HEK293 (cell line): ENCODE results near the gene ANKRD13D.

Source experiments
- CTCF ChIA-PET: fragments of 350-600 bp; formaldehyde crosslinking; extraction: SDS; loops from one replicate; lab custom pipeline; 2021; ENCODE audit warnings: antibody characterized with exemption; lab: Yijun Ruan, JAX
- POLR2A ChIA-PET: fragments of 300-600 bp; formaldehyde crosslinking; extraction: SDS; loops from one replicate; lab custom pipeline; 2020; ENCODE audit warnings: antibody characterized with exemption, inconsistent platforms; lab: Yijun Ruan, JAX
- H3K27ac ChIP-seq: fragments of 200-500 bp; sonication (Bioruptor generic); 2 replicates; pipeline ENCODE4 v1.5.1; 2014; ENCODE audit warnings: low read depth, low read length, control low read depth, inconsistent platforms; ENCODE audit errors: extremely low read depth
- H3K36me3 ChIP-seq, 2 experiments: fragments of 200-500 bp in 1 of 2; sonication (Bioruptor generic) in 1 of 2; 1 replicate in 1 of 2; 2 replicates in 1 of 2; pipeline ENCODE4 v1.5.1; 2014 to 2017; ENCODE audit warnings: inconsistent platforms in 2 of 2, low read length in 2 of 2; ENCODE audit not compliant: control insufficient read depth in 2 of 2, insufficient read depth in 1 of 2
- H3K4me1 ChIP-seq: fragments of 200-500 bp; sonication (Bioruptor generic); 2 replicates; pipeline ENCODE4 v1.5.1; 2014; ENCODE audit warnings: mild to moderate bottlenecking, low read length, inconsistent platforms; ENCODE audit not compliant: control insufficient read depth, insufficient read depth
- H3K4me3 ChIP-seq: 2 replicates; pipeline ENCODE4 v1.5.1; 2011; ENCODE audit warnings: low read depth, mild to moderate bottlenecking, control low read depth, low read length, moderate library complexity
- H3K9me3 ChIP-seq: fragments of 200-500 bp; sonication (Bioruptor generic); 2 replicates; pipeline ENCODE4 v1.5.1; 2014; ENCODE audit warnings: low read depth, low read length, inconsistent platforms; ENCODE audit not compliant: control insufficient read depth, insufficient read depth
- EGR2 ChIP-seq: fragments of 450-650 bp; formaldehyde crosslinking; IDR thresholded peaks from 2 replicates; pipeline ENCODE4 v1.5.1; 2016; ENCODE audit warnings: low read depth, missing biosample characterization, missing genetic modification characterization
- GFI1B ChIP-seq: fragments of 450-650 bp; formaldehyde crosslinking; IDR thresholded peaks from 2 replicates; pipeline ENCODE4 v1.5.1; 2016; ENCODE audit warnings: missing biosample characterization, missing genetic modification characterization
- IKZF3 ChIP-seq: fragments of 450-650 bp; IDR thresholded peaks from 2 replicates; pipeline ENCODE4 v1.5.0; 2018; ENCODE audit warnings: missing biosample characterization, mild to moderate bottlenecking, missing genetic modification characterization, moderate library complexity
- REPIN1 ChIP-seq: fragments of 450-650 bp; formaldehyde crosslinking; IDR thresholded peaks from 2 replicates; pipeline ENCODE4 v1.5.1; 2017; ENCODE audit warnings: missing biosample characterization, missing genetic modification characterization, low read depth
- SETDB1 ChIP-seq: IDR thresholded peaks from one replicate; pipeline ENCODE4 v1.6.1; 2017; ENCODE audit warnings: mild to moderate bottlenecking, low read length, moderate library complexity, mixed read lengths; ENCODE audit not compliant: insufficient read length
- TRIM28 ChIP-seq: IDR thresholded peaks from 2 replicates; pipeline ENCODE4 v1.6.1; 2011; ENCODE audit warnings: low read length, control low read depth, borderline replicate concordance
- ZNF132 ChIP-seq: fragments of 450-650 bp; formaldehyde crosslinking; IDR thresholded peaks from 2 replicates; pipeline ENCODE4 v1.5.1; 2017; ENCODE audit warnings: missing biosample characterization, missing genetic modification characterization, borderline replicate concordance
- ZNF140 ChIP-seq: fragments of 450-650 bp; formaldehyde crosslinking; IDR thresholded peaks from 2 replicates; pipeline ENCODE4 v1.5.1; 2016; ENCODE audit warnings: missing biosample characterization, missing genetic modification characterization
- ZNF202 ChIP-seq: fragments of 450-650 bp; formaldehyde crosslinking; IDR thresholded peaks from 2 replicates; pipeline ENCODE4 v1.5.1; 2016; ENCODE audit warnings: missing biosample characterization, missing genetic modification characterization, borderline replicate concordance
- ZNF302 ChIP-seq: fragments of 450-650 bp; formaldehyde crosslinking; IDR thresholded peaks from 2 replicates; pipeline ENCODE4 v1.5.1; 2016; ENCODE audit warnings: missing biosample characterization, missing genetic modification characterization, low read depth
- ZNF776 ChIP-seq: fragments of 450-650 bp; formaldehyde crosslinking; IDR thresholded peaks from 2 replicates; pipeline ENCODE4 v1.5.0; 2017; ENCODE audit warnings: missing biosample characterization, missing genetic modification characterization, borderline replicate concordance
- ZNF777 ChIP-seq: fragments of 450-650 bp; formaldehyde crosslinking; IDR thresholded peaks from 2 replicates; pipeline ENCODE4 v1.5.1; 2017; ENCODE audit warnings: missing biosample characterization, missing genetic modification characterization, borderline replicate concordance
- TF ChIP-seq, protein P1 (sequence below): sonication (generic); formaldehyde crosslinking; IDR thresholded peaks from 2 replicates; pipeline ENCODE4 v1.8.1; 2022; ENCODE audit warnings: mild to moderate bottlenecking, moderate library complexity, missing genetic modification reagents
- TF ChIP-seq, protein P2 (sequence below): fragments of 450-650 bp; formaldehyde crosslinking; IDR thresholded peaks from 2 replicates; pipeline ENCODE4; 2016; ENCODE audit warnings: missing biosample characterization, missing genetic modification characterization
- TF ChIP-seq, protein P3 (sequence below): fragments of 450-650 bp; formaldehyde crosslinking; conservative IDR thresholded peaks from 2 replicates; pipeline ENCODE4 v1.5.1; 2016; ENCODE audit warnings: low read depth, missing biosample characterization, missing genetic modification characterization
- TF ChIP-seq, protein P4 (sequence below): fragments of 450-650 bp; formaldehyde crosslinking; IDR thresholded peaks from 2 replicates; pipeline ENCODE4 v1.5.1; 2016; ENCODE audit warnings: missing biosample characterization, missing genetic modification characterization, low read depth
- TF ChIP-seq, protein P5 (sequence below): fragments of 450-650 bp; formaldehyde crosslinking; IDR thresholded peaks from 2 replicates; pipeline ENCODE4 v1.5.1; 2016; ENCODE audit warnings: missing biosample characterization, missing genetic modification characterization
- TF ChIP-seq, protein P6 (sequence below): fragments of 450-650 bp; formaldehyde crosslinking; IDR thresholded peaks from 2 replicates; pipeline ENCODE4 v1.5.1; 2016; ENCODE audit warnings: missing biosample characterization, missing genetic modification characterization

The ANKRD13D gene

DNA sequence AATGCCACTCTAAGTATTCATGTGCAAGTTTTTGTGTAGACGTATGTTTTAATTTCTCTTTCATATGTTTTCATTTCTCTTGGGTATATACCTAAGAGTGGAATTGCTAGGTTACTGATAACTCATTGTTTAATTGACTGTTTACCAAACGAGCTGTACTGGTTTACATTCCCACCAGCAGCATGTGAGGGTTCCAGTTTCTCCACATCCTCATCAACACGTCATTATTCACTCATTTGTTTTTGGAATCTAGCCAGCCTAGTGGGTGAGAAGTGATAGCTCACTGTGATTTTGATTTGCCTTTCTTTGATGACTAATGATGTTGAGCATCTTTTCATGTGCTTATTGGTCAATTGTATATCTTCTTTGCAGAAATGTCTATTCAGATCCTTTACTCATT is 4.0 kb downstream of the ANKRD13D start:
- peak; percentile 58; the same call in 1 of the 2 replicates for TF ChIP-seq ZNF140 (tag by site-specific recombination)
- no peak for TF ChIP-seq ZNF776 (tag by site-specific recombination)
- Histone ChIP-seq H3K27ac (no peak overlapping the region), H3K4me1 (no peaks in the 10 kb centered on the region), H3K9me3 (no peaks in the 10 kb centered on the region), H3K4me3 (no peak overlapping the region), H3K36me3 (peaks cover 12 to 67% of the 10 kb centered on the region in 2 experiments; a peak in 2 of 3 replicates)
- CTCF ChIA-PET = interaction anchor here (1.0 to 1.4 kb wide), 3 partner anchors 24 to 32 kb away, joined by 4 to 13 read pairs (median 5); no protein-coding TSS in a partner anchor
- POLR2A ChIA-PET = interaction anchor here (0.8 to 1.6 kb wide), 2 partner anchors 10 kb away, joined by 3 to 5 read pairs; partner anchors contain the start of gene SSH3

DNA sequence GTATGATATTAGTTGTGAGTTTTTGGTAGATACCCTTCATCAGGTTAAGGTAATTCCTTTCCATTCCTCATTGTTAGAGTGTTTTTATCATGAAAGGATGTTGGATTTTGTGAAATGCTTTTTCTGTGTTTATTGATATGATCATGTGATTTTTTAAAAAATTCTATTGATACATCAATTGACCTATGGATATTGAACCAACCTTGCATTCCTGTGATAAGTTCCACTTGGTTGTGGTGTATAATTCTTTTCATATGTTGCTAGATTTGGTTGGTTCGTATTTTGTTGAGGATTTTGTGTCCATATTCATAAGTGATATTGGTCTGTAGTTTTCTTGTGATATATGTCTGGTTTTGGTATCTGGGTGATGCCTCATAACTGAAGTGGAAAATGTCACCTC is 6.7 kb downstream of the ANKRD13D start:
- CTCF ChIA-PET = interaction anchor here (0.7 to 1.0 kb wide), 3 partner anchors 34 to 209 kb away, joined by 3 to 6 read pairs (median 3); no protein-coding TSS in a partner anchor
- H3K36me3 ChIP-seq = peaks cover 12 to 86% of the 10 kb centered on the region in 2 experiments; a peak in 2 of 3 replicates

DNA sequence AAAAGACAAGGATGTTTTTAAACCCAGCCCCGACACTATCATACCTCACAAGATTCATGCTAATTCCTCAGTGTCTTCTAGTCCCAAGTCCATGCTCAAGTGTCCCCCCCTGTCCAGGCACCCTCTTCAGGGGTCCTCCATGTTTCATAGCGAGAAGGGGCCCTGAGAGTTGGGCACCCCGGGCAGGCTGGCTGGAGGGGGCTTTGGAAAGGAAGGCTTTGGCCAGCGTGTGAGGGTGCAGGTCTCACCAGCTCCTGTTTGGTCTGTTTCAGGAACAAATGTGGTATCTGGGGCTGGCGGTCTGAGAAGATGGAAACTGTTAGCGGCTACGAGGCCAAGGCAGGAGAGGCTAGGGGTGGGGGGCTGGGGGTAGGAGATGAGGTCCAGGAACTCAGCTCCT is 9.7 kb downstream of the ANKRD13D start:
- ChIA-PET POLR2A (interaction anchor here (3.7 kb wide), 1 partner anchor 10 kb away, joined by 17 read pairs; the partner anchor contains the start of gene ANKRD13D), CTCF (interaction anchor here (0.7 to 1.3 kb wide), 3 partner anchors 16 to 37 kb away, joined by 3 to 4 read pairs (median 4); no protein-coding TSS in a partner anchor)
- Histone ChIP-seq H3K4me1 (no peaks in the 10 kb centered on the region), H3K36me3 (peaks cover 11 to 68% of the 10 kb centered on the region in 2 experiments; a peak in 2 of 3 replicates), H3K4me3 (no peak overlapping the region), H3K27ac (no peak overlapping the region), H3K9me3 (no peaks in the 10 kb centered on the region)
- TF ChIP-seq IKZF3 (tag by site-specific recombination) = no peak
- no peak for TF ChIP-seq ZNF132 (tag by site-specific recombination)
- TF ChIP-seq, protein P1, sequence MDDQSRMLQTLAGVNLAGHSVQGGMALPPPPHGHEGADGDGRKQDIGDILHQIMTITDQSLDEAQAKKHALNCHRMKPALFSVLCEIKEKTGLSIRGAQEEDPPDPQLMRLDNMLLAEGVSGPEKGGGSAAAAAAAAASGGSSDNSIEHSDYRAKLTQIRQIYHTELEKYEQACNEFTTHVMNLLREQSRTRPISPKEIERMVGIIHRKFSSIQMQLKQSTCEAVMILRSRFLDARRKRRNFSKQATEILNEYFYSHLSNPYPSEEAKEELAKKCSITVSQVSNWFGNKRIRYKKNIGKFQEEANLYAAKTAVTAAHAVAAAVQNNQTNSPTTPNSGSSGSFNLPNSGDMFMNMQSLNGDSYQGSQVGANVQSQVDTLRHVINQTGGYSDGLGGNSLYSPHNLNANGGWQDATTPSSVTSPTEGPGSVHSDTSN (CRISPR knock-in tag) = no peak
- TF ChIP-seq REPIN1 (tag by site-specific recombination) = no peak
- TF ChIP-seq EGR2 (tag by site-specific recombination) = no peak
- TF ChIP-seq, protein P2, sequence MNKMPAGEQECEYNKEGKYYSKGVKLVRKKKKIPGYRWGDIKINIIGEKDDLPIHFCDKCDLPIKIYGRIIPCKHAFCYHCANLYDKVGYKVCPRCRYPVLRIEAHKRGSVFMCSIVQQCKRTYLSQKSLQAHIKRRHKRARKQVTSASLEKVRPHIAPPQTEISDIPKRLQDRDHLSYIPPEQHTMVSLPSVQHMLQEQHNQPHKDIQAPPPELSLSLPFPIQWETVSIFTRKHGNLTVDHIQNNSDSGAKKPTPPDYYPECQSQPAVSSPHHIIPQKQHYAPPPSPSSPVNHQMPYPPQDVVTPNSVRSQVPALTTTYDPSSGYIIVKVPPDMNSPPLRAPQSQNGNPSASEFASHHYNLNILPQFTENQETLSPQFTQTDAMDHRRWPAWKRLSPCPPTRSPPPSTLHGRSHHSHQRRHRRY (tag by site-specific recombination) = no peak
- no peak for TF ChIP-seq ZNF202 (tag by site-specific recombination)
- no peak for TF ChIP-seq ZNF302 (tag by site-specific recombination)
- no peak for TF ChIP-seq TRIM28

More for the DNA sequence above, 6.7 kb downstream of the ANKRD13D start:
- Histone ChIP-seq H3K4me1 (no peaks in the 10 kb centered on the region), H3K4me3 (no peak overlapping the region), H3K27ac (no peak overlapping the region), H3K9me3 (no peaks in the 10 kb centered on the region)
- peak; percentile 67 for TF ChIP-seq SETDB1
- TF ChIP-seq, protein P3, sequence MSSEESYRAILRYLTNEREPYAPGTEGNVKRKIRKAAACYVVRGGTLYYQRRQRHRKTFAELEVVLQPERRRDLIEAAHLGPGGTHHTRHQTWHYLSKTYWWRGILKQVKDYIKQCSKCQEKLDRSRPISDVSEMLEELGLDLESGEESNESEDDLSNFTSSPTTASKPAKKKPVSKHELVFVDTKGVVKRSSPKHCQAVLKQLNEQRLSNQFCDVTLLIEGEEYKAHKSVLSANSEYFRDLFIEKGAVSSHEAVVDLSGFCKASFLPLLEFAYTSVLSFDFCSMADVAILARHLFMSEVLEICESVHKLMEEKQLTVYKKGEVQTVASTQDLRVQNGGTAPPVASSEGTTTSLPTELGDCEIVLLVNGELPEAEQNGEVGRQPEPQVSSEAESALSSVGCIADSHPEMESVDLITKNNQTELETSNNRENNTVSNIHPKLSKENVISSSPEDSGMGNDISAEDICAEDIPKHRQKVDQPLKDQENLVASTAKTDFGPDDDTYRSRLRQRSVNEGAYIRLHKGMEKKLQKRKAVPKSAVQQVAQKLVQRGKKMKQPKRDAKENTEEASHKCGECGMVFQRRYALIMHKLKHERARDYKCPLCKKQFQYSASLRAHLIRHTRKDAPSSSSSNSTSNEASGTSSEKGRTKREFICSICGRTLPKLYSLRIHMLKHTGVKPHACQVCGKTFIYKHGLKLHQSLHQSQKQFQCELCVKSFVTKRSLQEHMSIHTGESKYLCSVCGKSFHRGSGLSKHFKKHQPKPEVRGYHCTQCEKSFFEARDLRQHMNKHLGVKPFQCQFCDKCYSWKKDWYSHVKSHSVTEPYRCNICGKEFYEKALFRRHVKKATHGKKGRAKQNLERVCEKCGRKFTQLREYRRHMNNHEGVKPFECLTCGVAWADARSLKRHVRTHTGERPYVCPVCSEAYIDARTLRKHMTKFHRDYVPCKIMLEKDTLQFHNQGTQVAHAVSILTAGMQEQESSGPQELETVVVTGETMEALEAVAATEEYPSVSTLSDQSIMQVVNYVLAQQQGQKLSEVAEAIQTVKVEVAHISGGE (tag by site-specific recombination) = no peak
- TF ChIP-seq, protein P4, sequence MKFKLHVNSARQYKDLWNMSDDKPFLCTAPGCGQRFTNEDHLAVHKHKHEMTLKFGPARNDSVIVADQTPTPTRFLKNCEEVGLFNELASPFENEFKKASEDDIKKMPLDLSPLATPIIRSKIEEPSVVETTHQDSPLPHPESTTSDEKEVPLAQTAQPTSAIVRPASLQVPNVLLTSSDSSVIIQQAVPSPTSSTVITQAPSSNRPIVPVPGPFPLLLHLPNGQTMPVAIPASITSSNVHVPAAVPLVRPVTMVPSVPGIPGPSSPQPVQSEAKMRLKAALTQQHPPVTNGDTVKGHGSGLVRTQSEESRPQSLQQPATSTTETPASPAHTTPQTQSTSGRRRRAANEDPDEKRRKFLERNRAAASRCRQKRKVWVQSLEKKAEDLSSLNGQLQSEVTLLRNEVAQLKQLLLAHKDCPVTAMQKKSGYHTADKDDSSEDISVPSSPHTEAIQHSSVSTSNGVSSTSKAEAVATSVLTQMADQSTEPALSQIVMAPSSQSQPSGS (tag by site-specific recombination) = no peak
- TF ChIP-seq, protein P5, sequence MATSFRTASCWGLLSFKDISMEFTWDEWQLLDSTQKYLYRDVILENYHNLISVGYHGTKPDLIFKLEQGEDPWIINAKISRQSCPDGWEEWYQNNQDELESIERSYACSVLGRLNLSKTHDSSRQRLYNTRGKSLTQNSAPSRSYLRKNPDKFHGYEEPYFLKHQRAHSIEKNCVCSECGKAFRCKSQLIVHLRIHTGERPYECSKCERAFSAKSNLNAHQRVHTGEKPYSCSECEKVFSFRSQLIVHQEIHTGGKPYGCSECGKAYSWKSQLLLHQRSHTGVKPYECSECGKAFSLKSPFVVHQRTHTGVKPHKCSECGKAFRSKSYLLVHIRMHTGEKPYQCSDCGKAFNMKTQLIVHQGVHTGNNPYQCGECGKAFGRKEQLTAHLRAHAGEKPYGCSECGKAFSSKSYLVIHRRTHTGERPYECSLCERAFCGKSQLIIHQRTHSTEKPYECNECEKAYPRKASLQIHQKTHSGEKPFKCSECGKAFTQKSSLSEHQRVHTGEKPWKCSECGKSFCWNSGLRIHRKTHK (tag by site-specific recombination) = no peak
- no peak for TF ChIP-seq ZNF777
- no peak for TF ChIP-seq IKZF3 (tag by site-specific recombination)
- TF ChIP-seq, protein P6, sequence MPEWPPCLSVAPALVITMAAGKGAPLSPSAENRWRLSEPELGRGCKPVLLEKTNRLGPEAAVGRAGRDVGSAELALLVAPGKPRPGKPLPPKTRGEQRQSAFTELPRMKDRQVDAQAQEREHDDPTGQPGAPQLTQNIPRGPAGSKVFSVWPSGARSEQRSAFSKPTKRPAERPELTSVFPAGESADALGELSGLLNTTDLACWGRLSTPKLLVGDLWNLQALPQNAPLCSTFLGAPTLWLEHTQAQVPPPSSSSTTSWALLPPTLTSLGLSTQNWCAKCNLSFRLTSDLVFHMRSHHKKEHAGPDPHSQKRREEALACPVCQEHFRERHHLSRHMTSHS (tag by site-specific recombination) = no peak
- no peak for TF ChIP-seq GFI1B (tag by site-specific recombination)
- POLR2A ChIA-PET = no interaction called here
